Stomach (tissue), 9 donors: ENCODE data around the gene RICTOR. TPM values are rescaled to one million over a fixed set of nuclear protein-coding genes. Genes with fewer than 3 reads are reported as not detected.

Experiments used
- DNase-seq, 2 donors: peaks; one replicate each; pipeline versions ENCODE4 v3.0.0 to v3.0.0-alpha.2; 2013 to 2019
- H3K27ac ChIP-seq, 5 donors: fragments of 200-600 bp in 4 of 5; sonication (generic) in 4 of 5; one replicate each; pipeline ENCODE4 v1.5.1; 2013 to 2019; ENCODE audit warnings: mild to moderate bottlenecking in 1 of 5, moderate library complexity in 1 of 5
- H3K27me3 ChIP-seq, 3 donors: fragments of 200-600 bp; sonication (generic); one replicate each; pipeline ENCODE4 v1.5.1; 2017 to 2019; ENCODE audit warnings: mixed run types in 1 of 3
- H3K36me3 ChIP-seq, 4 donors: fragments of 200-600 bp; sonication (generic); 1 replicate in 3 of 4; 2 replicates in 1 of 4; pipeline ENCODE4 v1.5.1; 2016 to 2019
- H3K4me1 ChIP-seq, 4 donors: fragments of 200-600 bp; sonication (generic); one replicate each; pipeline ENCODE4 v1.5.1; 2016 to 2019
- H3K4me3 ChIP-seq, 4 donors: fragments of 200-600 bp; sonication (generic) in 3 of 4; one replicate each; pipeline ENCODE4 v1.5.1; 2016 to 2019; ENCODE audit warnings: mild to moderate bottlenecking in 1 of 4
- H3K9me3 ChIP-seq, 4 donors: fragments of 200-600 bp; sonication (generic); one replicate each; pipeline ENCODE4 v1.5.1; 2016 to 2019
- CTCF ChIP-seq, 7 experiments: fragments of 450-650 bp in 4 of 7; fragments of 200-600 bp in 3 of 7; sonication (generic) in 3 of 7; IDR thresholded peaks; one replicate each; pipeline ENCODE4 v1.5.1; 2016 to 2019; ENCODE audit warnings: antibody characterized with exemption in 7 of 7, control low read depth in 2 of 7, mild to moderate bottlenecking in 1 of 7
- EP300 ChIP-seq: sonication (generic); formaldehyde crosslinking; IDR thresholded peaks from one replicate; pipeline ENCODE4 v1.6.1; 2017; ENCODE audit warnings: antibody characterized with exemption
- POLR2A ChIP-seq, 4 donors: fragments of 450-650 bp; IDR thresholded peaks; one replicate each; pipeline ENCODE4 v1.6.1; 2016; ENCODE audit warnings: antibody characterized with exemption in 4 of 4, control low read depth in 2 of 4, mild to moderate bottlenecking in 1 of 4, moderate library complexity in 1 of 4
- POLR2AphosphoS5 ChIP-seq, 3 donors: sonication (generic); formaldehyde crosslinking; IDR thresholded peaks; one replicate each; pipeline ENCODE4 v1.6.1; 2016; ENCODE audit warnings: antibody characterized with exemption in 3 of 3
- WGBS, 5 donors: extraction: QIAGEN DNeasy Blood & Tissue Kit in 3 of 5; methylation state at CpG; one replicate each; pipeline versions ENCODE4 v1.1.5 to v1.1.7; 2013 to 2018; 5-methylcytosine and 5-hydroxymethylcytosine counted together
- intact Hi-C: fragments of 100-400 bp; cut with DNase I; formaldehyde crosslinking; loops from one replicate; pipeline ENCODE4 v1.15.1; 2023; ENCODE audit warnings: low total_unique reads
- polyA plus RNA-seq, 3 donors: library from polyadenylated mRNA; stranded (reverse); fragments of 200-250 nt; gene quantifications; one replicate each; pipeline ENCODE4 v1.2.3, GENCODE V29; 2013
- total RNA-seq, 5 donors: library from RNA; depleted of rRNA; stranded (reverse); fragments of >200 nt; gene quantifications; one replicate each; pipeline versions ENCODE4 v1.1.0 to v1.2.3, GENCODE V29; 2014 to 2016
- donor health status: healthy with polysubstance abuse.
- donor health status: Bipolar disorder and iron deficiency.
- donor health status: healthy.

The RICTOR gene
- total and polyA plus RNA-seq, 8 donors: 2.3 to 125 (median 23.8) TPM

GRCh38 chr5:38935437-38935836 lies 138.8 kb downstream of the RICTOR start:
- WGBS, 5 donors: 0 to 97% (median 51%) methylated on average over 1 of the region's 1 CpG
- Histone ChIP-seq H3K36me3 (peaks cover 10 to 76% (median 69%) of the 10 kb centered on the region in 4 donors), H3K4me3 (no peak overlapping the region), H3K27ac (no peak overlapping the region), H3K4me1 (no peaks in the 10 kb centered on the region), H3K27me3 (no peaks in the 10 kb centered on the region), H3K9me3 (no peaks in the 10 kb centered on the region)
- intact Hi-C loops: no loop called here
- TF ChIP-seq CTCF (IDR thresholded peaks at IDR 0.05): no peak
- no peak for TF ChIP-seq EP300
- no peak for TF ChIP-seq POLR2A (IDR thresholded peaks at IDR 0.05)
- no peak for TF ChIP-seq POLR2AphosphoS5 (IDR thresholded peaks at IDR 0.05)
- no peak for DNase-seq

- WGBS, 5 donors: 84 to 88% (median 86%) methylated on average over 4 of the region's 4 CpGs
- intact Hi-C loops: no loop called here
- TF ChIP-seq POLR2A (IDR thresholded peaks at IDR 0.05) (no peak), EP300 (no peak), CTCF (IDR thresholded peaks at IDR 0.05) (no peak), POLR2AphosphoS5 (IDR thresholded peaks at IDR 0.05) (no peak)
- H3K4me3 ChIP-seq: no peak overlapping the region
- no peaks in the 10 kb centered on the region for H3K27me3 ChIP-seq
- no peaks in the 10 kb centered on the region for H3K9me3 ChIP-seq
- peaks cover 13 to 74% (median 61%) of the 10 kb centered on the region in 4 donors for H3K36me3 ChIP-seq
- H3K4me1 ChIP-seq: peaks cover 0 to 2% (median 0%) of the 10 kb centered on the region in 4 donors
- DNase-seq: no peak
- no peak overlapping the region for H3K27ac ChIP-seq
These were observed 141.3 kb downstream of the RICTOR start for GRCh38 chr5:38932854-38933408.

- no peak overlapping the region for H3K27ac ChIP-seq
These were observed 142.5 kb downstream of the RICTOR start for GRCh38 chr5:38931731-38932130.

GRCh38 chr5:38929838-38930237 lies 144.4 kb downstream of the RICTOR start:
- intact Hi-C loops: no loop called here
- Histone ChIP-seq H3K36me3 (peaks cover 13 to 73% (median 69%) of the 10 kb centered on the region in 4 donors), H3K27ac (no peak overlapping the region), H3K27me3 (no peaks in the 10 kb centered on the region), H3K4me3 (no peak overlapping the region), H3K9me3 (no peaks in the 10 kb centered on the region), H3K4me1 (peaks cover 0 to 19% (median 2%) of the 10 kb centered on the region in 4 donors)
- DNase-seq: no peak
- TF ChIP-seq POLR2AphosphoS5 (IDR thresholded peaks at IDR 0.05): no peak
- TF ChIP-seq EP300: no peak
- TF ChIP-seq POLR2A (IDR thresholded peaks at IDR 0.05): no peak
- TF ChIP-seq CTCF (IDR thresholded peaks at IDR 0.05): no peak
- WGBS, 5 donors: 35 to 50% (median 49%) methylated on average over 2 of the region's 2 CpGs

More at GRCh38 chr5:38931731-38932130, 142.5 kb downstream of the RICTOR start:
- TF ChIP-seq POLR2A (IDR thresholded peaks at IDR 0.05) (no peak), EP300 (no peak), CTCF (IDR thresholded peaks at IDR 0.05) (no peak), POLR2AphosphoS5 (IDR thresholded peaks at IDR 0.05) (no peak)
- peaks cover 13 to 74% (median 64%) of the 10 kb centered on the region in 4 donors for H3K36me3 ChIP-seq
- no peaks in the 10 kb centered on the region for H3K27me3 ChIP-seq
- peaks cover 0 to 6% (median 0%) of the 10 kb centered on the region in 4 donors for H3K4me1 ChIP-seq
- 77 to 93% (median 90%) methylated on average over 4 of the region's 4 CpGs for WGBS, 5 donors
- no peak overlapping the region for H3K4me3 ChIP-seq
- H3K9me3 ChIP-seq: no peaks in the 10 kb centered on the region
- intact Hi-C loops: no loop called here
- no peak for DNase-seq
